HG02973 (cell line): Measurements from ENCODE around the gene TBC1D3E.
"Not testable (repeated sequence)": the region's sequence is repeated elsewhere in the genome, so short reads cannot be mapped to it uniquely, and the experiment has no call there.

Source experiments
- ATAC-seq: cut with Tn5 transposase; IDR thresholded peaks from one replicate; pipeline ENCODE4 v1.9.1; 2021; ENCODE audit warnings: moderate library complexity; ENCODE audit not compliant: unreplicated experiment

The TBC1D3E gene

DNA sequence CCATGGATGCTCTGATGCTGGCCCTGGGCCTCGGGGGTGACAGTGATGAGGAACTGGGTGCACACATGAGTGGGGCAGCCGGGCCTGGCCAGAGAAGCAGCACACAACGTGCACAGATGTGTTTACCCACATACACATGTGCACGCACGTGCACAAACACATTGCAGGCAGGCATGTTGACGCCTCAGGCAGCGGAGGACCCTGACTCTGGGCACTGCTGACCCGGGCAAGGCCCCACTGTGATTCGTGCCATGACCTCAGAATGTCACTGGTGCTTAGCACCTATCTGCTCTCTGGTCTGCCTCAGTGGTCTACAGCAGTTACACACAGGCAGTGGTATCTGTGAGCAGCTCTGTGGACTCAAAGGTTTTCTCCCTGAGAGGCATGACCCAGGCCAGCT, at the start of gene TBC1D3E:
Gene TBC1D3E (plus strand): TSS at position 301 of the 400 bp plus-strand sequence. CDS start 1,545 bp downstream, outside the sequence.
- not testable (repeated sequence) for ATAC-seq

DNA sequence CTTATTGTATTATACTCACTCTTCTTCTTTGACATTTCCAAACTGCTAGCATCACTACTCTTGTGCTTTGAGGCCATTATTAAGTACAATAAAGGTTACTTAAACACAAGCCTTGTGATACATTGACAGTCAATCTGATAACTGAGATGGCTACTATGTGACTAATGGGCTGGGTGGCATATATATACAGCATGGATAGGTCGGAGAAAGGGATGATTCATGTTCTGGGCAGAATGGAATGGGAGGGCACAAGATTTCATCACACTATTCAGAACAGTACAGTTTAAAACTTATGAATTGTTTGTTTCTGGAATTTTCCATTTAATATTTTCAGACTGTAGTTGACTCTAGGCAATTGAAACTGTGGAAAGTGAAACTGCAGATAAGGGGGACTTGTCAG, 40.4 kb upstream of the TBC1D3E start:
- not testable (repeated sequence) for ATAC-seq

DNA sequence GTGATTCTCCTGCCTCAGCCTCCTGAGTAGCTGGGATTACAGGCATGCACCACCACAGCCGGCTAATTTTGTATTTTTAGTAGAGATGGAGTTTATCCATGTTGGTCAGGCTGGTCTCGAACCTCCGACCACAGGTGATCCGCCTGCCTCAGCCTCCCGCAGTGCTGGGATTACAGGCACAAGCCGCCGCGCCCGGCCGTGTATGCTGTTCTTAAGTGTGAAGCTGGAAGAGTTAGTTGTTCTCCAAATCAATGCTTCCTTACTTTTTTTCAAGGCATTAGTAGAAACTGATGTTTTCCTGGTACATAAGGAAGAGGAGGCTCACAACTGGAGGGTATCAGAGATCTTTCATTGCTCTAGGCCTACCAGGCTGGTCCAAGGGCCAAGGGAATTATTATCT, 39.6 kb upstream of the TBC1D3E start:
- not testable (repeated sequence) for ATAC-seq

DNA sequence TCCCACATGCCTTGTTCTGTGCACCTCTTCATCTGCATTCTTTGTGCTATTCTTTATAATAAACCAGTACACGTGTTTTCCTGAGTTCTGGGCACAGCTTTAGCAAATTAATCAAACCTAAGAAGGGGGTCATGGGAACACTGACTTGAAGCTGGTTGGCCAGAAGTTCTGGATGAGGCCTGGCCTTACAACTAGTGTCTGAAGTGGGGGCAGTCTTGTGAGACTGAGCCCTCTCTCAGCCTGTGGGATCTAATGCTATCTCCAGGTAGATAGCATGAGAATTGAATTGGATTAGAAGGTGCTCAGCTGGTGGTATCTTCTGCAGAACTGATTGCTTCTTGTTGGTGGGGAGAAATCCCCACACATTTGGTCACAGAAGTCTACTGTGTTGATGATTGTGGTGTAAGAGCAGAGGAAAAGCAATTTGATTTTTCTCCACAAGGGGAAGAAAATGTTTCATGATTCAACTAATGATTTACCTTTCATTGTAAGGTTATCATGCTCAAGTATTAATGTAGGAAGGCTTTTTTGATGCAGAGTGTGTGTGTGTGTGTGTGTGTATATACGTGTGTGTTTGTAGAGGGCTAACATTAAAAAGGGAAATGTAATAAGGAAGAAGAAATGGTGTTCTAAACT, 33.6 kb upstream of the TBC1D3E start:
- ATAC-seq = not testable (repeated sequence)

DNA sequence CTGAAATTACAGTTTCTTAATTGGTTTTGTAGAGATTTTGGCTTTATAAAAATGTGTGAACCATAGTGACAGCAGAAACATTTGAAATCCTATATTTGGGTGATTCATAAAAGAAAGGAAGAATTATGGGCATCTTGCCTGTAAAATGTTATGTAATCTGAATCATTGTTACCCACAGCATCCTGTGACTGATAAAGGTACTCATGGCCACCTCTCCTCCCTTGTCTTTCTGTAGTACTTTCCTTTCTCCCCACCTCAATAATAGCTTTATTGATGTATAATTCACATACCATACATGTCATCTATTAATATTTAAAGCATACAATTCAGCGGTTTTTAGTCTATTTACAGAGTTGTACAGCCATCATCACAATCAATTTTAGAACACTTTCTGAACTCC, 28.5 kb upstream of the TBC1D3E start:
- not testable (repeated sequence) for ATAC-seq

DNA sequence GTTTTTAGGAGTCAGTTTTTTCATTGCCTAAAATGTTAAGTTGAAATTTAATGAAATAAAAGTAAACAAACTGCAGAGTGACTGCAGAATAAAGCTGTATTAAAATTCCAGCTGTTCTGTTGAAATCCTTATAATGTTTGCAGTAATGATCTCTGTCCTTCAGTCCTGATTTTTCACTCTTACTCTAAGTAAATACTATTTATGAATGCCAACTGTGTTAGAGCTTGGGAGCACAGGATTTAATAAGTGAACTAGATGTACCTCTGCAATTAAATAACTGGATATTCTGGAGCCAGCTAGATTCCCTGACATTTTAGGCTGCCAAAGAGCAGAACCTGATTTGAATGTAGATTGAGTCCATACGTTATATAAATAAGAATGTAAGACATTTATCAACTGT, 7.9 kb upstream of the TBC1D3E start:
- ATAC-seq = not testable (repeated sequence)

DNA sequence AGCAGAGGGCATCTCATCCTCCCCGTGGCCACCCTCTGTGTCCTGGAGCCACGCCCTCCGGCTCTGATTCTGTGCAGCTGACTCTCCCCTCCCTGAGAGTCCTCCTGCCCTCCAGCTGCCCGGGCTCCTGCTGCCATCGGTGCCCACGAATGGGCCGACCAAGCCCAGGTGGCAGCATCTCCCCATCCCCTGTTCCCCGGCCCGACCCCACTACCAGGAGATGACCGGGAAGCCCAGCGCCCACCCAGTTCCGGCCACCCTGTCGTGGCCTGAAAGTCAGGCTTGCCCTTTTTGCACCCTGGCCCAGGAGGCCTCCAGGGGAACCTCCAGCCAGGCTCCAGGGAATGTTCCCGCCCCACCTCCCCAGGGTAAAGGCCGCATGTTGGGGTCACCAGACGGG, 7.1 kb downstream of the TBC1D3E start:
- ATAC-seq = not testable (repeated sequence)
